GM20000 (cell line): ENCODE results near the gene FAM20C.

Source experiments
- DNase-seq: peaks from one replicate; pipeline ENCODE4 v3.0.0; 2012; ENCODE audit warnings: low spot score
- CTCF ChIP-seq: IDR thresholded peaks from 2 replicates; pipeline ENCODE4 v1.5.1; 2012; ENCODE audit warnings: mild to moderate bottlenecking, control low read depth; ENCODE audit errors: extremely low read depth, missing control alignments

The FAM20C gene

GRCh38 chr7:210401-210925 lies 18.1 kb downstream of the FAM20C start:
- no peak for TF ChIP-seq CTCF
- no peak for DNase-seq

- no peak for TF ChIP-seq CTCF
- no peak for DNase-seq
Measured at GRCh38 chr7:211033-211714, 18.8 kb downstream of the FAM20C start.

GRCh38 chr7:211715-212058 lies 19.3 kb downstream of the FAM20C start:
- DNase-seq = no peak
- TF ChIP-seq CTCF = no peak

- TF ChIP-seq CTCF = no peak
- DNase-seq = no peak
Measured at GRCh38 chr7:212754-213153, 20.4 kb downstream of the FAM20C start.

GRCh38 chr7:213324-213993 lies 21.1 kb downstream of the FAM20C start:
- DNase-seq = no peak
- no peak for TF ChIP-seq CTCF

- TF ChIP-seq CTCF = no peak
- no peak for DNase-seq
Measured at GRCh38 chr7:214410-215212, 22.2 kb downstream of the FAM20C start.
